ENCODE data around the gene STYXL1.

The STYXL1 gene

GRCh38 chr7:75998038-75998437 is 49.8 kb downstream of the STYXL1 start:
- Histone ChIP-seq H3K9ac (ENCODE audit: low read depth, low read length) (no peak overlapping the region), H3K9me3 (ENCODE audit: control insufficient read depth, insufficient read depth, low read length) (no peaks in the 10 kb centered on the region), H3K36me3 (ENCODE audit: insufficient read depth, low read length) (no peaks in the 10 kb centered on the region), H3K4me1 (ENCODE audit: insufficient read depth, low read length) (peaks cover 3% of the 10 kb centered on the region; the same call in 1 of the 2 replicates)

GRCh38 chr7:75996476-75996875 is 51.3 kb downstream of the STYXL1 start:
- Histone ChIP-seq H3K36me3 (ENCODE audit: insufficient read depth, low read length) (no peaks in the 10 kb centered on the region), H3K4me1 (ENCODE audit: insufficient read depth, low read length) (peaks cover 3% of the 10 kb centered on the region; the same call in 1 of the 2 replicates), H3K9me3 (ENCODE audit: control insufficient read depth, insufficient read depth, low read length) (no peaks in the 10 kb centered on the region), H3K9ac (ENCODE audit: low read depth, low read length) (no peak overlapping the region)

GRCh38 chr7:75995996-75996395 is 51.8 kb downstream of the STYXL1 start:
- H3K9ac ChIP-seq (ENCODE audit: low read depth, low read length), result no peak overlapping the region
- peaks cover 6% of the 10 kb centered on the region; the same call in 1 of the 2 replicates for H3K4me1 ChIP-seq (ENCODE audit: insufficient read depth, low read length)
- no peaks in the 10 kb centered on the region for H3K9me3 ChIP-seq (ENCODE audit: control insufficient read depth, insufficient read depth, low read length)
- no peaks in the 10 kb centered on the region for H3K36me3 ChIP-seq (ENCODE audit: insufficient read depth, low read length)

DNA sequence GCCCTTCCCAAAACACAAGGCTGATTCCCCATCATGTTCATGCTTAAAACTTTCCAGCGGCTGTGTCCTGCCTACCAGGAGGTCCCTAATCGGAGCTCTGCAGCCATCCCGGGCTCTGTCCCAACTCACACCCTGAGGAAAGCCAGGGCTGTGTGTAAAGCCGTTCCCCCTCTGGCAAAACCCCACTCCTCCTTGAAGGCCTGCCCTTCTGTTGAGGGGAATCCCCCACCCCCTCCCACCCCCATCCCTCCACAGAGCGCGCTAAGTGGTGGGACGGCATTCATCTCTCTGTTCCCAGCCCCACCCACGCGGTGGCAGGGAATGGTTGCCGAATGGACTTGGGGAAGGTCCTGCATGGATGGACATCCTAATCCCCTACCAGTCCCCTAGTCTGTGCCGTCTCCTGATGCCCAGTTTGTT is 52.7 kb downstream of the STYXL1 start:
- no peaks in the 10 kb centered on the region for H3K9me3 ChIP-seq (ENCODE audit: control insufficient read depth, insufficient read depth, low read length)
- no peaks in the 10 kb centered on the region for H3K36me3 ChIP-seq (ENCODE audit: insufficient read depth, low read length)
- H3K4me1 ChIP-seq (ENCODE audit: insufficient read depth, low read length), result peaks cover 9% of the 10 kb centered on the region; the same call in 1 of the 2 replicates
- peak overlapping the region; percentile 38; the same call in 1 of the 2 replicates for H3K9ac ChIP-seq (ENCODE audit: low read depth, low read length)

GRCh38 chr7:75994388-75995051 is 53.3 kb downstream of the STYXL1 start, which contains the start of gene TMEM120A:
Gene TMEM120A, minus strand, starts transcription at chr7:75994595. Its CDS starts 25 bp downstream, at chr7:75994570.
- Histone ChIP-seq H3K9me3 (ENCODE audit: control insufficient read depth, insufficient read depth, low read length) (no peaks in the 10 kb centered on the region), H3K36me3 (ENCODE audit: insufficient read depth, low read length) (no peaks in the 10 kb centered on the region), H3K4me1 (ENCODE audit: insufficient read depth, low read length) (peaks cover 9% of the 10 kb centered on the region; the same call in 1 of the 2 replicates), H3K9ac (ENCODE audit: low read depth, low read length) (peak within 1 kb of the TSS; percentile 92)

DNA sequence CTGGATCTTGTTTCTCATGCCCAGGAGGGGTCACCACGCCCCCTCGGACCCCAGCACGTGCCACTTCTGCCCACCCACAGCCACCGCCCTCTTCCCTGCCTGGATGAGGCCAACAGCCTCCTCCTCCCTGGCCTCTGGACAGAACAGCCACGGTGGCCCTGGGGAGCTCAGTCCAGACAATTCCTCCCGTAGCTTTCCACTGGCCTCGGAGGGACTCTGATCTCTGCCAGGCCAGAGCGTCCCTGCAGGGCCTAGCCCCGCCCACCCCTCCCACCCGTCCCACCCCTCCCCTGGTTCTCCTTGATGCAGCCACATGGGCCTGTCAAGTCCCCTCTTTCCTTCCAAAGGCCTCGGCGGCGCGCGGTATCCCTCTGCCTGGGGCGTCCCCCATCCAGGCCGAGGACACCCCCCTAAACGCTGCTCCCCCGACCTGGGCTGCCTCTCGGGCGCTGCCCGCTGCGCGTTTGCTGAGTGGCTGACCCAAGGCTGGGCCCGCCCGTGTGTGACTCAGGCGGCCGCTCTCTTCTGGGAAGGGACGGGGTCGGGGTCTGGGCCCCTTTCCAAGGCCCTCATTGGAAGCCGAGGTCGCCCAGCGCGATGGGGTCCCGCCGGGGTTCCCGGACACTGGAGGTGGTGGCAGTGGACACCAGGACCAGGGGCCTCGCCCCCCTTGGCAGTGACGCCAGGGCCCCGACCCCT is 54.0 kb downstream of the STYXL1 start:
- no peaks in the 10 kb centered on the region for H3K9me3 ChIP-seq (ENCODE audit: control insufficient read depth, insufficient read depth, low read length)
- peak overlapping the region; percentile 92 for H3K9ac ChIP-seq (ENCODE audit: low read depth, low read length)
- no peaks in the 10 kb centered on the region for H3K36me3 ChIP-seq (ENCODE audit: insufficient read depth, low read length)
- peaks cover 14% of the 10 kb centered on the region; the same call in 1 of the 2 replicates for H3K4me1 ChIP-seq (ENCODE audit: insufficient read depth, low read length)

GRCh38 chr7:75992083-75992755 is 55.6 kb downstream of the STYXL1 start:
- Histone ChIP-seq H3K9me3 (ENCODE audit: control insufficient read depth, insufficient read depth, low read length) (no peaks in the 10 kb centered on the region), H3K9ac (ENCODE audit: low read depth, low read length) (no peak overlapping the region), H3K4me1 (ENCODE audit: insufficient read depth, low read length) (peaks cover 14% of the 10 kb centered on the region; the same call in 1 of the 2 replicates)

GRCh38 chr7:75991531-75992082 is 56.2 kb downstream of the STYXL1 start:
- H3K9me3 ChIP-seq (ENCODE audit: control insufficient read depth, insufficient read depth, low read length), result no peaks in the 10 kb centered on the region
- no peaks in the 10 kb centered on the region; the same call in 1 of the 2 replicates for H3K36me3 ChIP-seq (ENCODE audit: insufficient read depth, low read length)
- H3K4me1 ChIP-seq (ENCODE audit: insufficient read depth, low read length), result peaks cover 14% of the 10 kb centered on the region; the same call in 1 of the 2 replicates
- H3K9ac ChIP-seq (ENCODE audit: low read depth, low read length), result no peak overlapping the region

More at GRCh38 chr7:75992083-75992755, 55.6 kb downstream of the STYXL1 start:
- no peaks in the 10 kb centered on the region; the same call in 1 of the 2 replicates for H3K36me3 ChIP-seq (ENCODE audit: insufficient read depth, low read length)

GRCh38 chr7:75989500-75990388 is 58.1 kb downstream of the STYXL1 start:
- Histone ChIP-seq H3K9ac (ENCODE audit: low read depth, low read length) (no peak overlapping the region), H3K4me1 (ENCODE audit: insufficient read depth, low read length) (peaks cover 14% of the 10 kb centered on the region; the same call in 1 of the 2 replicates), H3K36me3 (ENCODE audit: insufficient read depth, low read length) (no peaks in the 10 kb centered on the region; the same call in 1 of the 2 replicates), H3K9me3 (ENCODE audit: control insufficient read depth, insufficient read depth, low read length) (no peaks in the 10 kb centered on the region)

GRCh38 chr7:75988568-75989499 is 59.0 kb downstream of the STYXL1 start:
- Histone ChIP-seq H3K4me1 (ENCODE audit: insufficient read depth, low read length) (peaks cover 14% of the 10 kb centered on the region; the same call in 1 of the 2 replicates), H3K36me3 (ENCODE audit: insufficient read depth, low read length) (no peaks in the 10 kb centered on the region; the same call in 1 of the 2 replicates), H3K9me3 (ENCODE audit: control insufficient read depth, insufficient read depth, low read length) (no peaks in the 10 kb centered on the region), H3K9ac (ENCODE audit: low read depth, low read length) (no peak overlapping the region)

- Histone ChIP-seq H3K4me1 (ENCODE audit: insufficient read depth, low read length) (peaks cover 10% of the 10 kb centered on the region; the same call in 1 of the 2 replicates), H3K9ac (ENCODE audit: low read depth, low read length) (no peak overlapping the region), H3K9me3 (ENCODE audit: control insufficient read depth, insufficient read depth, low read length) (no peaks in the 10 kb centered on the region), H3K36me3 (ENCODE audit: insufficient read depth, low read length) (no peaks in the 10 kb centered on the region; the same call in 1 of the 2 replicates)
Measured at GRCh38 chr7:75987805-75988567, 59.8 kb downstream of the STYXL1 start.

All from ES-I3 (cell line).